Stomach (tissue), 9 donors: Measurements from ENCODE around the gene TCF12. TPM values are rescaled to one million over a fixed set of nuclear protein-coding genes. Genes with fewer than 3 reads are reported as not detected.
"Not testable (repeated sequence)": the region's sequence is repeated elsewhere in the genome, so short reads cannot be mapped to it uniquely, and the experiment has no call there.

ENCODE experiments used
- DNase-seq, 2 donors: peaks; one replicate each; pipeline versions ENCODE4 v3.0.0 to v3.0.0-alpha.2; 2013 to 2019
- H3K27ac ChIP-seq, 5 donors: fragments of 200-600 bp in 4 of 5; sonication (generic) in 4 of 5; one replicate each; pipeline ENCODE4 v1.5.1; 2013 to 2019; ENCODE audit warnings: mild to moderate bottlenecking in 1 of 5, moderate library complexity in 1 of 5
- H3K27me3 ChIP-seq, 3 donors: fragments of 200-600 bp; sonication (generic); one replicate each; pipeline ENCODE4 v1.5.1; 2017 to 2019; ENCODE audit warnings: mixed run types in 1 of 3
- H3K36me3 ChIP-seq, 4 donors: fragments of 200-600 bp; sonication (generic); 1 replicate in 3 of 4; 2 replicates in 1 of 4; pipeline ENCODE4 v1.5.1; 2016 to 2019
- H3K4me1 ChIP-seq, 4 donors: fragments of 200-600 bp; sonication (generic); one replicate each; pipeline ENCODE4 v1.5.1; 2016 to 2019
- H3K4me3 ChIP-seq, 4 donors: fragments of 200-600 bp; sonication (generic) in 3 of 4; one replicate each; pipeline ENCODE4 v1.5.1; 2016 to 2019; ENCODE audit warnings: mild to moderate bottlenecking in 1 of 4
- H3K9me3 ChIP-seq, 4 donors: fragments of 200-600 bp; sonication (generic); one replicate each; pipeline ENCODE4 v1.5.1; 2016 to 2019
- EP300 ChIP-seq: sonication (generic); formaldehyde crosslinking; IDR thresholded peaks from one replicate; pipeline ENCODE4 v1.6.1; 2017; ENCODE audit warnings: antibody characterized with exemption
- POLR2A ChIP-seq, 4 donors: fragments of 450-650 bp; IDR thresholded peaks; one replicate each; pipeline ENCODE4 v1.6.1; 2016; ENCODE audit warnings: antibody characterized with exemption in 4 of 4, control low read depth in 2 of 4, mild to moderate bottlenecking in 1 of 4, moderate library complexity in 1 of 4
- POLR2AphosphoS5 ChIP-seq, 3 donors: sonication (generic); formaldehyde crosslinking; IDR thresholded peaks; one replicate each; pipeline ENCODE4 v1.6.1; 2016; ENCODE audit warnings: antibody characterized with exemption in 3 of 3
- WGBS, 5 donors: extraction: QIAGEN DNeasy Blood & Tissue Kit in 3 of 5; methylation state at CpG; one replicate each; pipeline versions ENCODE4 v1.1.5 to v1.1.7; 2013 to 2018; 5-methylcytosine and 5-hydroxymethylcytosine counted together
- intact Hi-C: fragments of 100-400 bp; cut with DNase I; formaldehyde crosslinking; loops from one replicate; pipeline ENCODE4 v1.15.1; 2023; ENCODE audit warnings: low total_unique reads
- polyA plus RNA-seq, 3 donors: library from polyadenylated mRNA; stranded (reverse); fragments of 200-250 nt; gene quantifications; one replicate each; pipeline ENCODE4 v1.2.3, GENCODE V29; 2013
- total RNA-seq, 5 donors: library from RNA; depleted of rRNA; stranded (reverse); fragments of >200 nt; gene quantifications; one replicate each; pipeline versions ENCODE4 v1.1.0 to v1.2.3, GENCODE V29; 2014 to 2016
- TF ChIP-seq, protein P1 (sequence below), 7 experiments: fragments of 450-650 bp in 4 of 7; fragments of 200-600 bp in 3 of 7; sonication (generic) in 3 of 7; IDR thresholded peaks; one replicate each; pipeline ENCODE4 v1.5.1; 2016 to 2019; ENCODE audit warnings: antibody characterized with exemption in 7 of 7, control low read depth in 2 of 7, mild to moderate bottlenecking in 1 of 7
- donor health status: healthy with polysubstance abuse.
- donor health status: Bipolar disorder and iron deficiency.
- donor health status: healthy.

The TCF12 gene
- total and polyA plus RNA-seq, 8 donors = 11.2 to 462 (median 130) TPM

DNA sequence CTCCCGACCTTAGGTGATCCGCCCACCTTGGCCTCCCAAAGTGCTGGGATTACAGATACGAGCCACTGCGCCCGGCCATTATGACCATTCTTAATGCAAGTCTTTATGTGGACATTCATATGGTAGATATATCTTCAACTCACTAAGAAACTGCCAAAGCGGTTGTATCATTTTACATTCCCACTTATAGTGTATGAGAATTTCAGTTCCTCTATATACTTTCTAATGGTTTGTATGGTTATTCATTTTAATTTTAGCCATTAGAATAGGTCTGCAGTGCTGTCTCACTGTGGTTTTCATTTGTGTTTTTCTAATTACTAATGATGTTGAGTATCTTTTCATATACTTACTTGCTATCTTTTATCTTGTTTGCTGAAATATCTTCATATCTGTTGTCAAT, 32.5 kb downstream of the TCF12 start:
- intact Hi-C loops = no loop called here
- TF ChIP-seq POLR2A (IDR thresholded peaks at IDR 0.05) (no peak), POLR2AphosphoS5 (IDR thresholded peaks at IDR 0.05) (no peak), EP300 (no peak)
- TF ChIP-seq, protein P1, sequence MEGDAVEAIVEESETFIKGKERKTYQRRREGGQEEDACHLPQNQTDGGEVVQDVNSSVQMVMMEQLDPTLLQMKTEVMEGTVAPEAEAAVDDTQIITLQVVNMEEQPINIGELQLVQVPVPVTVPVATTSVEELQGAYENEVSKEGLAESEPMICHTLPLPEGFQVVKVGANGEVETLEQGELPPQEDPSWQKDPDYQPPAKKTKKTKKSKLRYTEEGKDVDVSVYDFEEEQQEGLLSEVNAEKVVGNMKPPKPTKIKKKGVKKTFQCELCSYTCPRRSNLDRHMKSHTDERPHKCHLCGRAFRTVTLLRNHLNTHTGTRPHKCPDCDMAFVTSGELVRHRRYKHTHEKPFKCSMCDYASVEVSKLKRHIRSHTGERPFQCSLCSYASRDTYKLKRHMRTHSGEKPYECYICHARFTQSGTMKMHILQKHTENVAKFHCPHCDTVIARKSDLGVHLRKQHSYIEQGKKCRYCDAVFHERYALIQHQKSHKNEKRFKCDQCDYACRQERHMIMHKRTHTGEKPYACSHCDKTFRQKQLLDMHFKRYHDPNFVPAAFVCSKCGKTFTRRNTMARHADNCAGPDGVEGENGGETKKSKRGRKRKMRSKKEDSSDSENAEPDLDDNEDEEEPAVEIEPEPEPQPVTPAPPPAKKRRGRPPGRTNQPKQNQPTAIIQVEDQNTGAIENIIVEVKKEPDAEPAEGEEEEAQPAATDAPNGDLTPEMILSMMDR (IDR thresholded peaks at IDR 0.05) = no peak
- WGBS, 5 donors = 93 to 99% (median 97%) methylated on average over 6 of the region's 6 CpGs

DNA sequence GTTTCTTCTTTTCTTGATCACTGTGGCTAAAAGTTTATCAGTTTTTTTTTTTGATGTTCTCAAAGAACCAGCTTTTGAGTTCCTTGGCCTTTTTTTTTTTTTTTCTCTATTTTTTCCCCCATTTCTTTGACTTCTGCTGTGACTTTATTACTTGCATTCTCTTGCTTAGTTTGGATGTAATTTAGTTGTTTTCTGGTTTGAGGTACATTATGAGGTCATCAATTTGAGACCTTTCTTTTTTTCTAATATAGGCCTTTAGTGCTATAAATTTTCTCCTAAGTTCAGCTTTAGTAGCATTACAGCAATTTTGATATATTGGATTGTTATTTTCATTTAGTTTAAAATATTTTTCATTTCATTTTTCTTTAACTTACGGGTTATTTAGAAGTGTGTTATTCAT, 35.3 kb downstream of the TCF12 start:
- Histone ChIP-seq H3K27ac (no peak overlapping the region), H3K4me3 (no peak overlapping the region), H3K36me3 (no peaks in the 10 kb centered on the region), H3K4me1 (peaks cover 0 to 21% (median 5%) of the 10 kb centered on the region in 4 donors), H3K9me3 (peaks cover 0 to 16% (median 11%) of the 10 kb centered on the region in 4 donors), H3K27me3 (no peaks in the 10 kb centered on the region)
- TF ChIP-seq, protein P1 (IDR thresholded peaks at IDR 0.05) = no peak
- no peak for TF ChIP-seq POLR2AphosphoS5 (IDR thresholded peaks at IDR 0.05)
- TF ChIP-seq POLR2A (IDR thresholded peaks at IDR 0.05) = no peak
- TF ChIP-seq EP300 = no peak
- no peak for DNase-seq
- intact Hi-C loops = no loop called here
- WGBS, 5 donors = 98 to 100% (median 99%) methylated on average over 1 of the region's 1 CpG

More for the DNA sequence above, 32.5 kb downstream of the TCF12 start:
- no peaks in the 10 kb centered on the region for H3K27me3 ChIP-seq
- no peaks in the 10 kb centered on the region for H3K36me3 ChIP-seq
- H3K27ac ChIP-seq = no peak overlapping the region
- DNase-seq = no peak
- H3K4me1 ChIP-seq = peaks cover 0 to 23% (median 9%) of the 10 kb centered on the region in 4 donors
- H3K9me3 ChIP-seq = peaks cover 0 to 10% (median 3%) of the 10 kb centered on the region in 4 donors
- no peak overlapping the region for H3K4me3 ChIP-seq

DNA sequence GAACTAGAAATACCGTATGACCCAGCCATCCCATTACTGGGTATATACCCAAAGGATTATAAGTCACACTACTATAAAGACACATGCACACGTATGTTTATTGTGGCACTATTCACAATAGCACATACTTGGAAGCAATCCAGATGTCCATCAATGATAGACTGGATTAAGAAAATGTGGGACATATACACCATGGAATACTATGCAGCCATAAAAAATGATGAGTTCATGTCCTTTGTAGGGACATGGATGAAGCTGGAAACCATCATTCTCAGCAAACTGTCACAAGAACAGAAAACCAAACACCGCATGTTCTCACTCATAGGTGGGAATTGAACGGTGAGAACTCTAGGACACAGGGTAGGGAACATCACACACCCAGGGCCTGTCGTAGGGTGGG, 36.6 kb downstream of the TCF12 start:
- H3K4me3 ChIP-seq, H3K27me3 ChIP-seq, H3K36me3 ChIP-seq, DNase-seq, H3K27ac ChIP-seq, intact Hi-C loops: not testable (repeated sequence)
- Histone ChIP-seq H3K4me1 (peaks cover 0 to 13% (median 0%) of the 10 kb centered on the region in 4 donors), H3K9me3 (peaks cover 0 to 16% (median 11%) of the 10 kb centered on the region in 4 donors)
- 94 to 100% (median 96%) methylated on average over 5 of the region's 5 CpGs for WGBS, 5 donors

DNA sequence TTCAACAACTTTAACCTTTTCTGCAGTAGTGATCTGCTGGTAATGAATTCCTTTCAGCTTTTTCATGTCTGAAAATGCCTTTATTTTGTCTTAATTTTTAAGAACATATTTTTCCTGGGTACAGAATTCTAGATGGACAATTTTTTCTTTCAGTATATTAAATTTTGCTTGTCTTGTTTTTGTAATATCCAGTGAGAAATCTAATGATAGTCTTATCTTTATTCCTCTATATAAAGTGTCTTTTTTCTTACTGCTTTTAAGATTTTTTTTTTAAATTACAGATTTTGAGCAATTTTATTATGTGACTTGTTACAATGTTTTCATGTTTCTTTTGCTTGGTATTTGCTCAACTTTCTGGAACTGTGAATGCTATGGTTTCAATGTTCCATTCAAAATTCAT, 38.1 kb downstream of the TCF12 start:
- intact Hi-C loops = no loop called here
- DNase-seq = no peak
- Histone ChIP-seq H3K27ac (no peak overlapping the region), H3K36me3 (no peaks in the 10 kb centered on the region), H3K4me3 (no peak overlapping the region), H3K27me3 (no peaks in the 10 kb centered on the region), H3K9me3 (peaks cover 0 to 16% (median 11%) of the 10 kb centered on the region in 4 donors), H3K4me1 (peaks cover 0 to 13% (median 0%) of the 10 kb centered on the region in 4 donors)
- TF ChIP-seq, protein P1 (IDR thresholded peaks at IDR 0.05) = no peak
- TF ChIP-seq EP300 (no peak), POLR2AphosphoS5 (IDR thresholded peaks at IDR 0.05) (no peak), POLR2A (IDR thresholded peaks at IDR 0.05) (no peak)

DNA sequence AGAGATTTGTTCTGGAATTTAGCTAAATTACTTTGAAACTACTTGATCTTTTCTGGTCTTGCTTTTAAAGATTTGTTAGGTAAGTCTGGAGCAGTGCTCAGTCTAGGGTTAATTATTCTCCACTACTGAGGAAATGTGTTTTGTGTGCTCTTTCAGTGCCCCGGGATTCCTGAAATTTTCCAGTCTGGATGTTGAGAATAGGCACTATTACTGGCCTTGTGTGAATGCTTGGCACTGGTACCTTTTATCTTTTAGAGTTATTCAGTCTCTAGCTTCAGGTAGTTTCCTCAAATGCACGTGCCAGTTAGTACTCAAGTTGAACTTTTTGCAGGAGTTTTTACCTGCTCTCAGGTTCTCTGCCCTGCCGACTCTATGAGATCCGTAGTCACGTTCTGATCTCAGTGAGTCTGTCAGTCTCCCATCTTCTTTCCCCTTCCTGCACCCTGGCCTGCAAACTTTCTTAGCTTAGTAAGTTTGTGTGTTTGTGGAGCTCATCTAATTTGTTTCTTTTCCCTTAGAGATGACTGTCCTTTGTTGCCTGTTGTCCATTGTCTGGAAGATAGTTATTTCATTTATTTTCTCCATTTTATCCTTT, 39.5 kb downstream of the TCF12 start:
- no peak for DNase-seq
- intact Hi-C loops = no loop called here
- 40 to 71% (median 46%) methylated on average over 5 of the region's 5 CpGs for WGBS, 5 donors
- H3K4me3 ChIP-seq = no peak overlapping the region
- H3K4me1 ChIP-seq = peaks cover 0 to 14% (median 0%) of the 10 kb centered on the region in 4 donors
- no peaks in the 10 kb centered on the region for H3K36me3 ChIP-seq
- no peak for TF ChIP-seq POLR2AphosphoS5 (IDR thresholded peaks at IDR 0.05)
- TF ChIP-seq, protein P1 (IDR thresholded peaks at IDR 0.05) = no peak
- no peak for TF ChIP-seq EP300
- H3K27me3 ChIP-seq = no peaks in the 10 kb centered on the region
- H3K27ac ChIP-seq = no peak overlapping the region
- peaks cover 0 to 16% (median 11%) of the 10 kb centered on the region in 4 donors for H3K9me3 ChIP-seq
